Measurements from ENCODE around the gene SYN1.

DNA sequence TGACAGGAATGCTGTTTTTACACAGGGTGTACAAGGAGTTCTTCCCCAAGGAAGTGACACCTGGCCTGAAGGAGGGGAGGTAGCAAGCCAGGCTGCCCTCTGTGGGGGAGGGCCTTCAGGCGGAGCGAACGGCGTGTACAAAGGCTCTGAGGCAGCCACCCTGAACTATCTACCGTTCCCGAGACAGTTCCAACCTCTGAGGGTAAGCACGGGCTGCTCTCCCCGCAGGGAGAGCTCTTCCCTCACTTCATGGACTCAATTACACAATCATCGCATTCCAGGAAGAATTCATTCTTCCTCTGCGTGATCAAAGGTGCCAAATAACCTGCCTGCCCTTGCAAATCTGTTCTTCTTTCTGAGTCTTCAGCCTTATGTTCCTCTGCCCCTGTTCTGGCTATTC, 25.9 kb upstream of the SYN1 start:
- TF ChIP-seq CTCF (IDR thresholded peaks at IDR 0.05) (no peak), POLR2A (IDR thresholded peaks at IDR 0.05) (no peak)
